GM19099 (cell line): Measurements from ENCODE around the gene PID1.

ENCODE experiments used
- POLR2A ChIP-seq: IDR thresholded peaks from 3 replicates; pipeline ENCODE4 v1.6.1; 2011; ENCODE audit warnings: low read depth; ENCODE audit not compliant: insufficient read length; ENCODE audit errors: extremely low read depth

The PID1 gene

DNA sequence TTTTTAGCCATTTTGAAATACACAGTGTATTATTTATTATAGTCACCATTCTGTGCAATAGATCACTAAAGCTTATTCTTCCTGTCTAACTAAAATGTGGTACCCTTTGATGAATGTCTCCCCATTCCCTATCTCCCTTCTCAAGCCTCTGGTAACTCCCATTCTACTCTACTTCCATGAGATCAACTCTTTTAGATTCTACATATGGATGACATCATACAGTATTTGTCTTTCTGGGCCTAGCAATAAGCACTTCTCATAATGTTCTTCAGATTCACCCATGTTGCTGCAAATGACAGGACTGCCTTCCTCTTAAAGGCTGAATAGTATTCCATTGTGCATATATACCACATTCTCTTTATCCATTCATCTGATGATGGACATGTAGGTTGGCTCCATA is 210.9 kb downstream of the PID1 start:
- TF ChIP-seq POLR2A: no peak

- TF ChIP-seq POLR2A: no peak
Measured at GRCh38 chr2:229059331-229060033, 211.6 kb downstream of the PID1 start.

DNA sequence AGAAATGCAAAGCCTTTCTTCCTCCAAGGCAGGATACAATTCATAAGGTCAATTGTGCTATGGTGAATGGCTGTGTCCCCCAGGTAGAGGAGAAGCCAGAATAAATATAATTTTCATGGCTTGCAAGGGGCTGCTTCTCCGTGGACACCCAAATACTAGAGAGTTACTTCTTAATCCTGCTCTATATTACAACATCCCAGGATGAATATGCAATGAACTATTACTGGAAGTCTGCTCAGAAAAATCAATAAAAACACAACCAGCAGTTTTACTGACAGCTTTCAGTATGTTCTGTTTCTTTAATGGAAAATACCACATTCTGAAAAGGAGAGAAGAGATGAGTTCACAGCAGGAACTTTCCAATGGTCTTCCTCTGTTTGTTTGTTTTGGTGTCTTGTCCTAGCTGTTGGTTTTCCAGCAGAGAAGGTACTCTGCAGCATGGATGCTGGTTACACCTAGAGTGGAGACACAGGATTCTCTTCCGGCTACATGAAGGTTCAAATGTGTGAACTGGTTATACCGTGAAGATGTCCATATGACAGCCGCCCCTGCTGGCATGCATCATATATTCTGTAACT is 213.0 kb downstream of the PID1 start:
- no peak for TF ChIP-seq POLR2A

DNA sequence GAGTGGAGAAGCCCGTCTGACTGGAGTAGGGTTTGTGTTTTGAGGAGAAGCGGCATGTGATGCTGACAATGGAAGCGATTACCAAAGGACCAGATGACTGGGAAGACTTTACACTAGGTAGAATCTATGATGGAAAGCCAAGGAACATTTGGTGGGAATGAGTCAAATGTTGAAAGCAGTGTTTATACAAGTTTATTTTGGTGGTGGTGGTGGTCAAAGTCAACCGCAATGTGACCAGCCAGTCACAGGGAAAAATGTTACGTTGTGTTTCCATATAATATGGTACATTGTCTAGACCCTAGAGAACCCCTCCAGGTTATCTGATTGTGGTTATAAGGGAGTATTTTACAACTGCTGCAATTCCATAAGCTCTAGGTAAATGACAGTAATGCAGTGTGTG is 216.8 kb downstream of the PID1 start:
- TF ChIP-seq POLR2A: no peak

DNA sequence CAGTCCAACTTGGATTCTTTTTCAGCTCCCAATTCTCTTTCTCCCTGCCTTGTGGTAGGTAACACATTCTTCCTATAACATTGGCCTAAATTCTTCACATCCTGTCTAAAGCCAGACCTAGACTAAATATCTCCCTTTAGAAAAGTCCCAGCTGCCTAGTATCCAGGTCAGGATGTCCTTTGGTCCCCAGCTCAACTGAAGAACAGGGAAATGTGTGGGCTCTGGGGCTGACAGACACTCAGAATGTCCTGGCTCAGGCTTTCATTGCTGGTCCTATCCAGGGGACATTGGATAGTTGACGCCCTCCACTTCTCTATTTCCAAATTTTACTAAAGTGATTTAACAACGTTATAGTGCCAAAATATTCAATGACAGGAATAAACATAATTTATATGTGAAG is 219.3 kb downstream of the PID1 start:
- no peak for TF ChIP-seq POLR2A

DNA sequence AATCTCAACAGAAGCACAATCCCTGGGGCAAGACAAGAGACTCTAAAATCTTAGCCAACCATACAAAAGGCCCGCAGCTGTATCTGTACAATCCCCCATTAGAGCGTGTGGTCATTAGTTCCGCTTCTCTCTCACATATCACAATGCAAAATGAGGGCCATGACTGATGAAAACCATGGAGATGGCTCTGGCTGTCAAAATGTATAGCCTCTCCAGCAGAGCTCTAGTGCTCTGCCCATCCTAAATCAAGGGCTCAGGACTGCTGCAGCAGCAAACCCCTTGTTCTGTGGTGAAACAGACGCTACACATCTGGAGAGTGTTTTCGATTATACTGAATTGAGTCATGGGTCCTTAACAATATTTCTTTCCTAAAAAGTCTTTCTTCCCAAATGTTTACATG is 221.0 kb downstream of the PID1 start:
- TF ChIP-seq POLR2A: no peak

GRCh38 chr2:229048134-229048533 is 223.0 kb downstream of the PID1 start:
- no peak for TF ChIP-seq POLR2A

DNA sequence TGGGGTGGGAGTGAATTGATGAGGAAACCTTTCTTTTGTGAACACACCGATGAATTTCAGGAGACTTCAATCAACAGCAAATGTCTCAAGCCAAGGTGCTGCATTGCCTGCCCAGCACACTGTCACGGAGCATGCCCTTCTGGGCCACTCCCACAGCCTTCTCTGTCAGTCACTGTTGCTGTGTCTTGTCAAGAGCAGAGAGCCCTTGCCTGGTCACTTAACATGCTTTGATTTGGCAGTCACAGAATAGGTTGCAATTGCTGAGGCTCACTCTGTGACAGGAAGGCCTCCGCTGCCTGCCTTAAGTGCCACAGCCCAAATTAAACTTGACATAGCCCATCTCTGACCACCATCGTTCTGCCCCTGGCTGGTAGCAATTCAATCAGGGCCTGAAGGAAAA is 225.4 kb downstream of the PID1 start:
- no peak for TF ChIP-seq POLR2A

- no peak for TF ChIP-seq POLR2A
Measured at GRCh38 chr2:229044581-229044980, 226.5 kb downstream of the PID1 start.

GRCh38 chr2:229043681-229044080 is 227.4 kb downstream of the PID1 start:
- TF ChIP-seq POLR2A: no peak

- no peak for TF ChIP-seq POLR2A
Measured at GRCh38 chr2:229042349-229042748, 228.7 kb downstream of the PID1 start.

- no peak for TF ChIP-seq POLR2A
Measured at GRCh38 chr2:229041691-229042090, 229.4 kb downstream of the PID1 start.

DNA sequence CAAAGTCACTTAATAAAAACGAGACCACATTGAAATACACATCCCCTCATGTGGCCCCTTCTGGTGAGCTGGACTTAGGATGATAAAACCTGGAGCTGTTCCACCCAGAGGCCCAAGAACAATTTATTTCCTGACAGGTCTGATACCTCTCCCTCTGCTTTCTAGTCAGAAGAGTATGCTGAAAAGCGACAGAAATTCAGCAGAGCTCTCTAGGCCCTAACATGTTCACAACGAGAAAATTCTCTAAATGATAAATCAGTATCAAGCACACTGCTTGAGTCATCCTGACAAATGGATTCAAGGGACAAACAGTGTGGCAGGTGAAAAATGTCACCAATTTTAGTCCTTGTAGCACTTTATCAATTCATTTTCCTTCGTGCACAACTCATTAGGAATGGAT is 233.5 kb downstream of the PID1 start:
- no peak for TF ChIP-seq POLR2A

DNA sequence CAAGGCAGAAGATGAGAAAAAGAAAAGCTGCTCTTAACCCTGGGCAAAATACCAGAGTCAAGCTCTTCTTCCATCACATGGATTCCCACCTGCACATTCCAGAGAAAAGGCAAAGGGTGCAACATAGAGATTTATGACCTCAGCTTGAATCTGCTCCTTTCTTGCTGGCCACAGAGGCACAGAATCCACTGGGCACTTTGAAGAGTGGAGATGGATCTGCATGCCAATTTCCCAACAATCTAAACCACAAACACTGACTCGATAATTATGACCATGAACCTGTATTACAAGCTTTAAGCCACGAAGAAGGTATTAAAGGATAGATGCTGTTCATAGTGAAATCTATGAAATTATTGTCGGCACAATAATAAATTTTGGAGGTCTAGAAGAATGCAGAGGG is 237.3 kb downstream of the PID1 start:
- TF ChIP-seq POLR2A: no peak

GRCh38 chr2:229032608-229033234 is 238.4 kb downstream of the PID1 start:
- no peak for TF ChIP-seq POLR2A

GRCh38 chr2:229027353-229028105 is 243.6 kb downstream of the PID1 start:
- TF ChIP-seq POLR2A: no peak
